Measurements from ENCODE around the gene PDSS2.
A peak's percentile ranks its signal among the peaks of the same experiment; 100 is the strongest.
"Not testable (repeated sequence)": the region's sequence is repeated elsewhere in the genome, so short reads cannot be mapped to it uniquely, and the experiment has no call there.

PDSS2 gene

GRCh38 chr6:107185391-107185970 is 273.9 kb downstream of the PDSS2 start:
- Histone ChIP-seq H3K27me3 (replicated peaks in 2 of 5; ENCODE audit: control insufficient read depth in 4 of 5, insufficient read depth in 5 of 5, low read length in 4 of 5) (no peaks in the 10 kb centered on the region), H3K9me3 (ENCODE audit: control extremely low read depth in 1 of 5, control insufficient read depth in 4 of 5, insufficient read depth in 2 of 5, low read depth in 1 of 5, low read length in 4 of 5) (no peaks in the 10 kb centered on the region), H3K4me3 (ENCODE audit: control insufficient read depth in 1 of 7, extremely low read depth in 1 of 7, insufficient read depth in 4 of 7, low read depth in 2 of 7, low read length in 6 of 7) (no peak overlapping the region), H3K27ac (ENCODE audit: insufficient read depth in 1 of 2, low read depth in 1 of 2, low read length in 2 of 2, poor library complexity in 1 of 2, severe bottlenecking in 2 of 2) (no peak overlapping the region), H3K4me1 (ENCODE audit: control extremely low read depth in 1 of 4, control insufficient read depth in 4 of 4, insufficient read depth in 4 of 4, low read length in 3 of 4) (no peaks in the 10 kb centered on the region), H3K36me3 (ENCODE audit: control insufficient read depth in 4 of 4, insufficient read depth in 4 of 4, low read length in 3 of 4) (peaks cover 0 to 3% (median 2%) of the 10 kb centered on the region in 4 experiments)
- ChIA-PET POLR2A (no interaction called here), CTCF (no interaction called here)
- DNase-seq, result no peak
- 100% methylated on average over 3 of the region's 9 CpGs for WGBS (ENCODE audit: insufficient coverage)

GRCh38 chr6:107184435-107184834 is 274.9 kb downstream of the PDSS2 start:
- POLR2A ChIA-PET, result no interaction called here
- WGBS (ENCODE audit: insufficient coverage), result 88% methylated on average over 1 of the region's 1 CpG

GRCh38 chr6:107180099-107180498 is 279.3 kb downstream of the PDSS2 start:
- 100% methylated on average over 1 of the region's 2 CpGs for WGBS (ENCODE audit: insufficient coverage)
- CTCF ChIA-PET, result no interaction called here
- no peaks in the 10 kb centered on the region for H3K4me1 ChIP-seq (ENCODE audit: control extremely low read depth in 1 of 4, control insufficient read depth in 4 of 4, insufficient read depth in 4 of 4, low read length in 3 of 4)
- H3K36me3 ChIP-seq (ENCODE audit: control insufficient read depth in 4 of 4, insufficient read depth in 4 of 4, low read length in 3 of 4), result peaks cover 0 to 2% (median under 1%) of the 10 kb centered on the region in 4 experiments
- no peak for DNase-seq
- H3K9me3 ChIP-seq (ENCODE audit: control extremely low read depth in 1 of 5, control insufficient read depth in 4 of 5, insufficient read depth in 2 of 5, low read depth in 1 of 5, low read length in 4 of 5), result no peaks in the 10 kb centered on the region
- POLR2A ChIA-PET, result no interaction called here
- no peaks in the 10 kb centered on the region for H3K27me3 ChIP-seq (replicated peaks in 2 of 5; ENCODE audit: control insufficient read depth in 4 of 5, insufficient read depth in 5 of 5, low read length in 4 of 5)
- no peak overlapping the region for H3K4me3 ChIP-seq (ENCODE audit: control insufficient read depth in 1 of 7, extremely low read depth in 1 of 7, insufficient read depth in 4 of 7, low read depth in 2 of 7, low read length in 6 of 7)
- no peak overlapping the region for H3K27ac ChIP-seq (ENCODE audit: insufficient read depth in 1 of 2, low read depth in 1 of 2, low read length in 2 of 2, poor library complexity in 1 of 2, severe bottlenecking in 2 of 2)

More at GRCh38 chr6:107184435-107184834, 274.9 kb downstream of the PDSS2 start:
- H3K36me3 ChIP-seq (ENCODE audit: control insufficient read depth in 4 of 4, insufficient read depth in 4 of 4, low read length in 3 of 4), result peaks cover 0 to 3% (median 2%) of the 10 kb centered on the region in 4 experiments
- no peaks in the 10 kb centered on the region for H3K9me3 ChIP-seq (ENCODE audit: control extremely low read depth in 1 of 5, control insufficient read depth in 4 of 5, insufficient read depth in 2 of 5, low read depth in 1 of 5, low read length in 4 of 5)
- no peak for DNase-seq
- no peak overlapping the region for H3K4me3 ChIP-seq (ENCODE audit: control insufficient read depth in 1 of 7, extremely low read depth in 1 of 7, insufficient read depth in 4 of 7, low read depth in 2 of 7, low read length in 6 of 7)
- no peak overlapping the region for H3K27ac ChIP-seq (ENCODE audit: insufficient read depth in 1 of 2, low read depth in 1 of 2, low read length in 2 of 2, poor library complexity in 1 of 2, severe bottlenecking in 2 of 2)
- H3K4me1 ChIP-seq (ENCODE audit: control extremely low read depth in 1 of 4, control insufficient read depth in 4 of 4, insufficient read depth in 4 of 4, low read length in 3 of 4), result no peaks in the 10 kb centered on the region
- no peaks in the 10 kb centered on the region for H3K27me3 ChIP-seq (replicated peaks in 2 of 5; ENCODE audit: control insufficient read depth in 4 of 5, insufficient read depth in 5 of 5, low read length in 4 of 5)
- CTCF ChIA-PET, result no interaction called here

GRCh38 chr6:107179004-107179403 is 280.4 kb downstream of the PDSS2 start:
- Histone ChIP-seq H3K36me3 (ENCODE audit: control insufficient read depth in 4 of 4, insufficient read depth in 4 of 4, low read length in 3 of 4) (peaks cover 0 to 2% (median under 1%) of the 10 kb centered on the region in 4 experiments), H3K9me3 (ENCODE audit: control extremely low read depth in 1 of 5, control insufficient read depth in 4 of 5, insufficient read depth in 2 of 5, low read depth in 1 of 5, low read length in 4 of 5) (no peaks in the 10 kb centered on the region), H3K27me3 (replicated peaks in 2 of 5; ENCODE audit: control insufficient read depth in 4 of 5, insufficient read depth in 5 of 5, low read length in 4 of 5) (no peaks in the 10 kb centered on the region), H3K4me1 (ENCODE audit: control extremely low read depth in 1 of 4, control insufficient read depth in 4 of 4, insufficient read depth in 4 of 4, low read length in 3 of 4) (no peaks in the 10 kb centered on the region), H3K27ac (ENCODE audit: insufficient read depth in 1 of 2, low read depth in 1 of 2, low read length in 2 of 2, poor library complexity in 1 of 2, severe bottlenecking in 2 of 2) (no peak overlapping the region), H3K4me3 (ENCODE audit: control insufficient read depth in 1 of 7, extremely low read depth in 1 of 7, insufficient read depth in 4 of 7, low read depth in 2 of 7, low read length in 6 of 7) (no peak overlapping the region)
- ChIA-PET CTCF (no interaction called here), POLR2A (interaction anchor here (0.7 kb wide), 1 partner anchor 1058 kb away, joined by 3 read pairs; no protein-coding TSS in a partner anchor)
- DNase-seq, result peak in 2 of 3 donors; percentile 9 to 23
- WGBS (ENCODE audit: insufficient coverage), result 100% methylated on average over 2 of the region's 5 CpGs

GRCh38 chr6:107173779-107174178 is 285.6 kb downstream of the PDSS2 start:
- Histone ChIP-seq H3K4me1 (ENCODE audit: control extremely low read depth in 1 of 4, control insufficient read depth in 4 of 4, insufficient read depth in 4 of 4, low read length in 3 of 4) (no peaks in the 10 kb centered on the region), H3K36me3 (ENCODE audit: control insufficient read depth in 4 of 4, insufficient read depth in 4 of 4, low read length in 3 of 4) (peaks cover 0 to 2% (median 0%) of the 10 kb centered on the region in 4 experiments), H3K9me3 (ENCODE audit: control extremely low read depth in 1 of 5, control insufficient read depth in 4 of 5, insufficient read depth in 2 of 5, low read depth in 1 of 5, low read length in 4 of 5) (peaks cover 0 to 6% (median 2%) of the 10 kb centered on the region in 5 experiments), H3K27me3 (replicated peaks in 2 of 5; ENCODE audit: control insufficient read depth in 4 of 5, insufficient read depth in 5 of 5, low read length in 4 of 5) (no peaks in the 10 kb centered on the region), H3K27ac (ENCODE audit: insufficient read depth in 1 of 2, low read depth in 1 of 2, low read length in 2 of 2, poor library complexity in 1 of 2, severe bottlenecking in 2 of 2) (no peak overlapping the region), H3K4me3 (ENCODE audit: control insufficient read depth in 1 of 7, extremely low read depth in 1 of 7, insufficient read depth in 4 of 7, low read depth in 2 of 7, low read length in 6 of 7) (no peak overlapping the region)
- 100% methylated on average over 2 of the region's 3 CpGs for WGBS (ENCODE audit: insufficient coverage)
- DNase-seq, result no peak
- POLR2A ChIA-PET, result no interaction called here
- CTCF ChIA-PET, result interaction anchor here (0.5 kb wide), 1 partner anchor 139 kb away, joined by 3 read pairs; no protein-coding TSS in a partner anchor

GRCh38 chr6:107171513-107171912 is 287.9 kb downstream of the PDSS2 start:
- WGBS (ENCODE audit: insufficient coverage), result 100% methylated on average over 5 of the region's 5 CpGs
- Histone ChIP-seq H3K27ac (ENCODE audit: insufficient read depth in 1 of 2, low read depth in 1 of 2, low read length in 2 of 2, poor library complexity in 1 of 2, severe bottlenecking in 2 of 2) (no peak overlapping the region), H3K36me3 (ENCODE audit: control insufficient read depth in 4 of 4, insufficient read depth in 4 of 4, low read length in 3 of 4) (no peaks in the 10 kb centered on the region), H3K4me3 (ENCODE audit: control insufficient read depth in 1 of 7, extremely low read depth in 1 of 7, insufficient read depth in 4 of 7, low read depth in 2 of 7, low read length in 6 of 7) (no peak overlapping the region), H3K27me3 (replicated peaks in 2 of 5; ENCODE audit: control insufficient read depth in 4 of 5, insufficient read depth in 5 of 5, low read length in 4 of 5) (no peaks in the 10 kb centered on the region), H3K4me1 (ENCODE audit: control extremely low read depth in 1 of 4, control insufficient read depth in 4 of 4, insufficient read depth in 4 of 4, low read length in 3 of 4) (no peaks in the 10 kb centered on the region), H3K9me3 (ENCODE audit: control extremely low read depth in 1 of 5, control insufficient read depth in 4 of 5, insufficient read depth in 2 of 5, low read depth in 1 of 5, low read length in 4 of 5) (peaks cover 0 to 6% (median 2%) of the 10 kb centered on the region in 5 experiments)
- ChIA-PET POLR2A (no interaction called here), CTCF (no interaction called here)
- DNase-seq, result no peak

GRCh38 chr6:107164299-107164698 is 295.1 kb downstream of the PDSS2 start:
- POLR2A ChIA-PET; H3K9me3 ChIP-seq (ENCODE audit: control extremely low read depth in 1 of 5, control insufficient read depth in 4 of 5, insufficient read depth in 2 of 5, low read depth in 1 of 5, low read length in 4 of 5); H3K4me1 ChIP-seq (ENCODE audit: control extremely low read depth in 1 of 4, control insufficient read depth in 4 of 4, insufficient read depth in 4 of 4, low read length in 3 of 4); H3K4me3 ChIP-seq (ENCODE audit: control insufficient read depth in 1 of 7, extremely low read depth in 1 of 7, insufficient read depth in 4 of 7, low read depth in 2 of 7, low read length in 6 of 7); DNase-seq; CTCF ChIA-PET; H3K27ac ChIP-seq (ENCODE audit: insufficient read depth in 1 of 2, low read depth in 1 of 2, low read length in 2 of 2, poor library complexity in 1 of 2, severe bottlenecking in 2 of 2); H3K36me3 ChIP-seq (ENCODE audit: control insufficient read depth in 4 of 4, insufficient read depth in 4 of 4, low read length in 3 of 4); H3K27me3 ChIP-seq (replicated peaks in 2 of 5; ENCODE audit: control insufficient read depth in 4 of 5, insufficient read depth in 5 of 5, low read length in 4 of 5): not testable (repeated sequence)
- no CpG with 5 or more reads among the region's 5 CpGs for WGBS (ENCODE audit: insufficient coverage)

Data from common myeloid progenitor, CD34-positive (primary cell).